DND-41 (cell line): ENCODE measurements around the gene POLR2I.

ENCODE experiments used
- ATAC-seq: fragments of 200-7000 bp; cut with Tn5 transposase; 3 replicates; pipeline ENCODE4 v1.9.1; 2021; ENCODE audit warnings: low read depth; ENCODE audit not compliant: insufficient read depth
- DNase-seq: peaks from one replicate; pipeline ENCODE4 v3.0.0-alpha.2; 2020
- H2AFZ ChIP-seq: 2 replicates; pipeline ENCODE4 v1.6.0; 2012; ENCODE audit warnings: low read depth, low read length
- H3K27ac ChIP-seq: 2 replicates; pipeline ENCODE4 v1.5.1; 2012; ENCODE audit warnings: low read length, inconsistent platforms
- H3K27me3 ChIP-seq: fragments of 200-600 bp; sonication (generic); 2 replicates; pipeline ENCODE4 v1.6.0; 2012; ENCODE audit warnings: low read length, mild to moderate bottlenecking, inconsistent platforms; ENCODE audit not compliant: insufficient read depth, poor library complexity
- H3K36me3 ChIP-seq: 2 replicates; pipeline ENCODE4 v1.5.1; 2012; ENCODE audit warnings: low read length, inconsistent platforms; ENCODE audit not compliant: insufficient read depth
- H3K4me1 ChIP-seq: 2 replicates; pipeline ENCODE4 v1.5.1; 2012; ENCODE audit warnings: mild to moderate bottlenecking, low read length; ENCODE audit not compliant: insufficient read depth
- H3K4me2 ChIP-seq: 2 replicates; pipeline ENCODE4 v1.6.0; 2012; ENCODE audit warnings: mild to moderate bottlenecking, moderate library complexity, low read length, inconsistent platforms; ENCODE audit not compliant: insufficient read depth
- H3K4me3 ChIP-seq, 2 experiments: fragments of 200-600 bp in 1 of 2; shearing (Covaris generic) in 1 of 2; 2 replicates each; pipeline ENCODE4 v1.5.1; 2012 to 2016; ENCODE audit warnings: inconsistent platforms in 2 of 2, low read length in 2 of 2, mild to moderate bottlenecking in 2 of 2, low read depth in 1 of 2, moderate library complexity in 1 of 2
- H3K79me2 ChIP-seq: 2 replicates; pipeline ENCODE4 v1.6.0; 2012; ENCODE audit warnings: low read length, inconsistent platforms; ENCODE audit not compliant: insufficient read depth
- H3K9ac ChIP-seq: 2 replicates; pipeline ENCODE4 v1.6.0; 2012; ENCODE audit warnings: low read depth, mild to moderate bottlenecking, inconsistent platforms, low read length, moderate library complexity
- H3K9me3 ChIP-seq: 2 replicates; pipeline ENCODE4 v1.5.1; 2012; ENCODE audit warnings: low read length, moderate library complexity, mild to moderate bottlenecking, inconsistent platforms; ENCODE audit not compliant: insufficient read depth, severe bottlenecking
- H4K20me1 ChIP-seq: 2 replicates; pipeline ENCODE4 v1.6.0; 2012; ENCODE audit warnings: low read length; ENCODE audit not compliant: insufficient read depth
- EZH2 ChIP-seq: IDR thresholded peaks from 3 replicates; pipeline ENCODE4 v1.6.1; 2012; ENCODE audit warnings: borderline replicate concordance, low read depth, mild to moderate bottlenecking, moderate library complexity, low read length, inconsistent platforms; ENCODE audit not compliant: severe bottlenecking
- TF ChIP-seq, protein P1 (sequence below): IDR thresholded peaks from 2 replicates; pipeline ENCODE4 v1.5.1; 2012; ENCODE audit warnings: borderline replicate concordance, low read length, moderate library complexity, mild to moderate bottlenecking; ENCODE audit not compliant: poor library complexity, severe bottlenecking; ENCODE audit errors: extremely low read depth

Gene POLR2I

GRCh38 chr19:36120092-36120983 is 5.7 kb upstream of the POLR2I start:
- no peak overlapping the region for H3K27ac ChIP-seq

GRCh38 chr19:36116344-36116637 is 1.6 kb upstream of the POLR2I start:
- no peak for ATAC-seq
- DNase-seq = no peak
- H3K9me3 ChIP-seq = no peaks in the 10 kb centered on the region
- peaks cover 69% of the 10 kb centered on the region for H3K36me3 ChIP-seq
- H3K27ac ChIP-seq = peak overlapping the region; percentile 70
- peaks cover 50% of the 10 kb centered on the region for H3K79me2 ChIP-seq
- H3K4me1 ChIP-seq = peaks cover 38% of the 10 kb centered on the region
- TF ChIP-seq, protein P1, sequence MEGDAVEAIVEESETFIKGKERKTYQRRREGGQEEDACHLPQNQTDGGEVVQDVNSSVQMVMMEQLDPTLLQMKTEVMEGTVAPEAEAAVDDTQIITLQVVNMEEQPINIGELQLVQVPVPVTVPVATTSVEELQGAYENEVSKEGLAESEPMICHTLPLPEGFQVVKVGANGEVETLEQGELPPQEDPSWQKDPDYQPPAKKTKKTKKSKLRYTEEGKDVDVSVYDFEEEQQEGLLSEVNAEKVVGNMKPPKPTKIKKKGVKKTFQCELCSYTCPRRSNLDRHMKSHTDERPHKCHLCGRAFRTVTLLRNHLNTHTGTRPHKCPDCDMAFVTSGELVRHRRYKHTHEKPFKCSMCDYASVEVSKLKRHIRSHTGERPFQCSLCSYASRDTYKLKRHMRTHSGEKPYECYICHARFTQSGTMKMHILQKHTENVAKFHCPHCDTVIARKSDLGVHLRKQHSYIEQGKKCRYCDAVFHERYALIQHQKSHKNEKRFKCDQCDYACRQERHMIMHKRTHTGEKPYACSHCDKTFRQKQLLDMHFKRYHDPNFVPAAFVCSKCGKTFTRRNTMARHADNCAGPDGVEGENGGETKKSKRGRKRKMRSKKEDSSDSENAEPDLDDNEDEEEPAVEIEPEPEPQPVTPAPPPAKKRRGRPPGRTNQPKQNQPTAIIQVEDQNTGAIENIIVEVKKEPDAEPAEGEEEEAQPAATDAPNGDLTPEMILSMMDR = no peak
- TF ChIP-seq EZH2 = no peak
- no peaks in the 10 kb centered on the region for H3K27me3 ChIP-seq
- peak overlapping the region; percentile 96 for H3K4me2 ChIP-seq
- H2AFZ ChIP-seq = no peak overlapping the region
- peak overlapping the region; percentile 72 for H3K9ac ChIP-seq
- H3K4me3 ChIP-seq = peak overlapping the region; percentile 47 to 68; a peak in 3 of 4 replicates
- peaks cover 19% of the 10 kb centered on the region for H4K20me1 ChIP-seq

More at GRCh38 chr19:36120092-36120983, 5.7 kb upstream of the POLR2I start:
- Histone ChIP-seq H3K9me3 (no peaks in the 10 kb centered on the region), H3K4me1 (peaks cover 18% of the 10 kb centered on the region), H3K79me2 (peaks cover 30% of the 10 kb centered on the region), H3K4me2 (no peak overlapping the region), H3K27me3 (no peaks in the 10 kb centered on the region), H3K36me3 (peaks cover 84% of the 10 kb centered on the region), H3K9ac (no peak overlapping the region; the same call in 1 of the 2 replicates), H4K20me1 (peaks cover 15% of the 10 kb centered on the region), H2AFZ (no peak overlapping the region), H3K4me3 (no peak overlapping the region)
- no peak for TF ChIP-seq EZH2
- TF ChIP-seq, protein P1 = no peak
- DNase-seq = no peak
- ATAC-seq = no peak

- H3K36me3 ChIP-seq = peaks cover 64% of the 10 kb centered on the region
- peak within 1 kb of the TSS; percentile 96 for H3K4me2 ChIP-seq
- peak within 1 kb of the TSS; percentile 80 for H2AFZ ChIP-seq
Observed at GRCh38 chr19:36115453-36116343, 1.0 kb upstream of the POLR2I start, which contains the start of gene TBCB. TSS of gene TBCB (plus strand) at chr19:36115468. CDS start at chr19:36115561, 93 bp downstream.

More at GRCh38 chr19:36115453-36116343, 1.0 kb upstream of the POLR2I start, which contains the start of gene TBCB:
- peak within 1 kb of the TSS; percentile 55 to 68; a peak in 3 of 4 replicates for H3K4me3 ChIP-seq
- H3K27ac ChIP-seq = peak within 1 kb of the TSS; percentile 79
- H4K20me1 ChIP-seq = peaks cover 19% of the 10 kb centered on the region
- peaks cover 50% of the 10 kb centered on the region for H3K79me2 ChIP-seq
- TF ChIP-seq, protein P1 = no peak
- TF ChIP-seq EZH2 = no peak
- peaks cover 38% of the 10 kb centered on the region for H3K4me1 ChIP-seq
- H3K27me3 ChIP-seq = no peaks in the 10 kb centered on the region
- ATAC-seq = peak; percentile 40
- no peaks in the 10 kb centered on the region for H3K9me3 ChIP-seq
- no peak for DNase-seq
- peak within 1 kb of the TSS; percentile 72 for H3K9ac ChIP-seq
